CD14-positive monocyte (primary cell): Measurements from ENCODE around the gene BAIAP3. TPM values are rescaled to one million over a fixed set of nuclear protein-coding genes. Genes with fewer than 3 reads are reported as not detected.
A peak's percentile ranks its signal among the peaks of the same experiment; 100 is the strongest.

Experiments
- DNase-seq, 3 donors: peaks; one replicate each; pipeline ENCODE4 v3.0.0-alpha.2; 2011 to 2022
- H2AFZ ChIP-seq: 2 replicates; pipeline ENCODE4 v1.6.0; 2012; ENCODE audit warnings: mild to moderate bottlenecking, low read depth, low read length, inconsistent platforms; ENCODE audit not compliant: insufficient read depth, poor library complexity, severe bottlenecking
- H3K27ac ChIP-seq, 2 donors: 1 replicate in 1 of 2; 2 replicates in 1 of 2; pipeline ENCODE4 v1.5.1; 2012 to 2013; ENCODE audit warnings: low read length in 2 of 2, control low read depth in 1 of 2, inconsistent platforms in 1 of 2, low read depth in 1 of 2, mild to moderate bottlenecking in 1 of 2
- H3K27me3 ChIP-seq, 2 donors: one replicate each; pipeline versions ENCODE4 v1.6.0 to v1.6.1; 2011 to 2013; ENCODE audit warnings: low read length in 2 of 2; ENCODE audit not compliant: control insufficient read depth in 2 of 2, insufficient read depth in 2 of 2
- H3K36me3 ChIP-seq, 2 donors: replicated peaks in 1 of 2; 1 replicate in 1 of 2; 2 replicates in 1 of 2; pipeline versions ENCODE4 v1.5.1 to v1.6.1; 2012 to 2013; ENCODE audit warnings: low read length in 2 of 2, control low read depth in 1 of 2, inconsistent platforms in 1 of 2, mild to moderate bottlenecking in 1 of 2; ENCODE audit not compliant: insufficient read depth in 2 of 2, control insufficient read depth in 1 of 2
- H3K4me1 ChIP-seq, 2 donors: 1 replicate in 1 of 2; 2 replicates in 1 of 2; pipeline versions ENCODE4 v1.5.1 to v1.6.1; 2012 to 2013; ENCODE audit warnings: low read length in 2 of 2, control low read depth in 1 of 2, inconsistent platforms in 1 of 2, mild to moderate bottlenecking in 1 of 2, moderate library complexity in 1 of 2; ENCODE audit not compliant: insufficient read depth in 2 of 2, control insufficient read depth in 1 of 2
- H3K4me2 ChIP-seq: replicated peaks from 2 replicates; pipeline ENCODE3; 2012; ENCODE audit warnings: low read length, moderate library complexity, mild to moderate bottlenecking; ENCODE audit not compliant: poor library complexity, severe bottlenecking; ENCODE audit errors: extremely low read depth
- H3K4me3 ChIP-seq, 3 experiments: fragments of 200-600 bp in 1 of 3; sonication (generic) in 1 of 3; replicated peaks in 1 of 3; 1 replicate in 2 of 3; 2 replicates in 1 of 3; pipeline ENCODE4 v1.5.1; 2011 to 2013; ENCODE audit warnings: low read length in 3 of 3, mild to moderate bottlenecking in 3 of 3, control low read depth in 2 of 3, low read depth in 2 of 3, inconsistent platforms in 1 of 3, moderate library complexity in 1 of 3
- H3K79me2 ChIP-seq: 2 replicates; pipeline ENCODE4 v1.6.0; 2012; ENCODE audit warnings: mild to moderate bottlenecking, control low read depth, inconsistent platforms, low read length, moderate library complexity; ENCODE audit not compliant: insufficient read depth
- H3K9ac ChIP-seq: 2 replicates; pipeline ENCODE4 v1.6.0; 2017; ENCODE audit warnings: low read length, mild to moderate bottlenecking; ENCODE audit not compliant: insufficient read depth, poor library complexity, severe bottlenecking
- H3K9me3 ChIP-seq, 2 donors: replicated peaks in 1 of 2; 1 replicate in 1 of 2; 2 replicates in 1 of 2; pipeline versions ENCODE4 v1.5.1 to v1.6.1; 2012 to 2013; ENCODE audit warnings: low read length in 2 of 2, control low read depth in 1 of 2; ENCODE audit not compliant: control insufficient read depth in 1 of 2, insufficient read depth in 1 of 2
- H4K20me1 ChIP-seq: 2 replicates; pipeline ENCODE4 v1.6.0; 2012; ENCODE audit warnings: mild to moderate bottlenecking, low read length, control low read depth, moderate library complexity; ENCODE audit not compliant: insufficient read depth
- H3K27ac Mint-ChIP-seq, 7 donors: one replicate each; pipeline ENCODE4 v1.8.0; 2020; ENCODE audit warnings: mild to moderate bottlenecking in 7 of 7, mixed read lengths in 7 of 7, moderate library complexity in 6 of 7, inconsistent platforms in 2 of 7
- H3K27me3 Mint-ChIP-seq, 3 donors: one replicate each; pipeline ENCODE4 v1.8.0; 2021 to 2022; ENCODE audit warnings: low read depth in 3 of 3, mild to moderate bottlenecking in 3 of 3, mixed read lengths in 3 of 3, moderate library complexity in 3 of 3, inconsistent platforms in 1 of 3
- H3K36me3 Mint-ChIP-seq, 2 donors: one replicate each; pipeline ENCODE4 v1.8.0; 2020; ENCODE audit warnings: mixed read lengths in 2 of 2, inconsistent platforms in 1 of 2, mild to moderate bottlenecking in 1 of 2
- H3K4me1 Mint-ChIP-seq: one replicate; pipeline ENCODE4 v1.8.0; 2020; ENCODE audit warnings: mild to moderate bottlenecking, mixed read lengths
- H3K4me3 Mint-ChIP-seq, 2 donors: one replicate each; pipeline ENCODE4 v1.8.0; 2020; ENCODE audit warnings: mild to moderate bottlenecking in 2 of 2, mixed read lengths in 2 of 2, moderate library complexity in 1 of 2
- H3K9me3 Mint-ChIP-seq, 7 donors: one replicate each; pipeline ENCODE4 v1.8.0; 2020 to 2022; ENCODE audit warnings: mixed read lengths in 7 of 7, mild to moderate bottlenecking in 6 of 7, moderate library complexity in 6 of 7, inconsistent platforms in 2 of 7
- CTCF ChIP-seq: fragments of 200-600 bp; IDR thresholded peaks from one replicate; pipeline ENCODE4 v1.8.0; 2022; ENCODE audit warnings: antibody characterized with exemption, mild to moderate bottlenecking
- WGBS: methylation state at CpG from one replicate; pipeline ENCODE4 v1.1.5; 2013; ENCODE audit warnings: missing lambda C conversion rate; ENCODE audit not compliant: insufficient coverage; 5-methylcytosine and 5-hydroxymethylcytosine counted together
- intact Hi-C, 2 donors: fragments of 100-400 bp; cut with micrococcal nuclease; formaldehyde crosslinking; loops; one replicate each; pipeline versions ENCODE4 v1.15.0 to v1.15.1; 2023
- polyA plus RNA-seq, 3 donors: library from polyadenylated mRNA; depleted of rRNA in 1 of 3; unstranded in 2 of 3; stranded (reverse) in 1 of 3; fragments of 300-500 nt in 2 of 3; fragments of >200 nt in 1 of 3; fragmentation: Illumina TruSeq in 2 of 3; gene quantifications; 1 replicate in 2 of 3; 2 replicates in 1 of 3; pipeline ENCODE4 v1.2.3, GENCODE V29; 2012 to 2021

Gene BAIAP3
- polyA plus RNA-seq, 3 donors: 1.0 TPM; not detected in 2

DNA sequence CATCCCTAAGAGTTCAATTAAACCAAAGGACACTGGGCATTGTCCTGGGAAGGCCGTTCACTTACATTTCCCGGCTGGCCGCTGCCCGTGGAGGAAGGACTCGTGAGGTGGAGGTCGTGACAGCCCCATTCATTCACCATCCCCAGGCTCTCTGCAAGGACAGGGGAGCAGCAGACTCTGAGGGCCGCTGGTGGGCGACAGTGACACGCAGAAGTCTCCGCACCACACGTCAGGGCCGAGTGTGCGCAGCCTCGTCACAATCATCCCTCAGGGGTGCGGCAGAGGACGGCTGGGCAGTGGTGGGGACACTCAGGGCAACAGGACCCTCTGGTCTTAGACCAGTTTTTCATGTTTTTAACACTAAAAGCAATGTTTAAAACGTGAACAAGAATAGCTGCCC lies 59.4 kb downstream of the BAIAP3 start:
- H3K36me3 ChIP-seq: peaks cover 80 to 92% of the 10 kb centered on the region in 2 donors
- WGBS: 98% methylated on average over 9 of the region's 17 CpGs
- no peaks in the 10 kb centered on the region for H3K9me3 ChIP-seq

DNA sequence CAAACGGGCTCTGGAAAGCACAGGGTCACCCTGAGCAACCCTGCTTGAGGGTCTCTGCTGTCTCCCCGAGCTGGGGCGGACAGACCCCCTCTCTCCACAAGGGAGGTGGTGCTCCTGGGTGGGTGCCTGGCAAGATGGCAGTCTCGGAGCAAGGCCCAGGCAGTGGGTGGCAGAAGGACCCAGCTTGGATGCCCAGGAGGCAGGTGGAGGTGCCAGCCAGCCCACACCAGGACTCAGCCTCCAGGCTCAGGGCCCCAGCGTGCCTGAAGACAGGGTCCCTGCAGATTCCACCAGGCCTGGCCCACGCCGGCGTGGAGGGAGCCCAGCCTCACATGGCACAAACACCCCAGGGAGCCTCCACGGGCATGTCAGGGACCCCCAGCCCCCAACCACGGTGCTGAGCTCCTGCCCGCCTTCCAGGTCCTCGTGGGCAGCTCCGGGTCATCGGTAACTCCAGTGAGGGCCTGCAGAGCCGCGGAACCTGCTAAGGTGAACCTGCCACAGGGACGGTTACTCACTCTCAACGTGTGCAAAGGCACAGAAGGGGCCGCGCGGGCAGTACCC lies 60.2 kb downstream of the BAIAP3 start:
- no peak for TF ChIP-seq CTCF
- WGBS: 97% methylated on average over 18 of the region's 21 CpGs
- Histone ChIP-seq H3K79me2 (no peaks in the 10 kb centered on the region), H2AFZ (no peak overlapping the region), H3K9me3 (no peaks in the 10 kb centered on the region), H3K36me3 (peaks cover 80 to 92% of the 10 kb centered on the region in 2 donors), H3K9ac (no peak overlapping the region), H3K4me2 (no peak overlapping the region), H3K4me3 (no peak overlapping the region), H3K4me1 (no peaks in the 10 kb centered on the region), H3K27me3 (no peaks in the 10 kb centered on the region), H4K20me1 (peaks cover 23% of the 10 kb centered on the region), H3K27ac (no peak overlapping the region)
- no peak for DNase-seq
- H3K36me3 Mint-ChIP-seq: peaks cover 60 to 84% of the 10 kb centered on the region in 2 donors
- H3K4me1 Mint-ChIP-seq: no peaks in the 10 kb centered on the region
- H3K4me3 Mint-ChIP-seq: no peak overlapping the region
- H3K27me3 Mint-ChIP-seq: peaks cover 0 to 3% (median 0%) of the 10 kb centered on the region in 3 donors
- no peaks in the 10 kb centered on the region for H3K9me3 Mint-ChIP-seq
- intact Hi-C loops: no loop called here
- H3K27ac Mint-ChIP-seq: no peak overlapping the region

More for the DNA sequence above, 59.4 kb downstream of the BAIAP3 start:
- H3K4me1 Mint-ChIP-seq: no peaks in the 10 kb centered on the region
- Histone ChIP-seq H3K4me3 (no peak overlapping the region), H3K27ac (no peak overlapping the region), H3K9ac (no peak overlapping the region), H3K27me3 (no peaks in the 10 kb centered on the region), H2AFZ (no peak overlapping the region), H3K4me2 (no peak overlapping the region), H3K4me1 (no peaks in the 10 kb centered on the region), H4K20me1 (peaks cover 28% of the 10 kb centered on the region), H3K79me2 (no peaks in the 10 kb centered on the region)
- no peak for DNase-seq
- H3K36me3 Mint-ChIP-seq: peaks cover 57 to 81% of the 10 kb centered on the region in 2 donors
- intact Hi-C loops: no loop called here
- H3K9me3 Mint-ChIP-seq: no peaks in the 10 kb centered on the region
- peak overlapping the region in 2 of 7 donors; percentile 20 to 36 for H3K27ac Mint-ChIP-seq
- TF ChIP-seq CTCF: no peak
- H3K4me3 Mint-ChIP-seq: no peak overlapping the region
- peaks cover 0 to 3% (median 0%) of the 10 kb centered on the region in 3 donors for H3K27me3 Mint-ChIP-seq
